Small intestine (tissue), 7 donors: ENCODE measurements around the gene INPP5D. TPM values are rescaled to one million over a fixed set of nuclear protein-coding genes. Genes with fewer than 3 reads are reported as not detected.

ENCODE experiments used
- DNase-seq, 2 donors: peaks; one replicate each; pipeline versions ENCODE4 v3.0.0 to v3.0.0-alpha.2; 2013
- FAIRE-seq: peaks from 2 replicates; lab custom pipeline; 2012; peaks lifted over from hg19 to GRCh38; lab: Jason Lieb, UNC
- H3K27ac ChIP-seq, 3 donors: one replicate each; pipeline ENCODE4 v1.5.1; 2013; ENCODE audit warnings: low read length in 2 of 3, mild to moderate bottlenecking in 2 of 3, control low read depth in 1 of 3, inconsistent platforms in 1 of 3, low read depth in 1 of 3, moderate library complexity in 1 of 3
- H3K27me3 ChIP-seq, 3 donors: one replicate each; pipeline ENCODE4 v1.6.1; 2013; ENCODE audit warnings: low read length in 3 of 3, inconsistent platforms in 1 of 3; ENCODE audit not compliant: control insufficient read depth in 3 of 3, insufficient read depth in 3 of 3
- H3K36me3 ChIP-seq, 3 donors: one replicate each; pipeline ENCODE4 v1.6.1; 2013; ENCODE audit warnings: low read length in 3 of 3, inconsistent platforms in 1 of 3, low read depth in 1 of 3, mild to moderate bottlenecking in 1 of 3, moderate library complexity in 1 of 3; ENCODE audit not compliant: control insufficient read depth in 3 of 3, insufficient read depth in 2 of 3
- H3K4me1 ChIP-seq, 3 donors: one replicate each; pipeline ENCODE4 v1.6.1; 2013; ENCODE audit warnings: low read length in 2 of 3, inconsistent platforms in 1 of 3, low read depth in 1 of 3, mild to moderate bottlenecking in 1 of 3, moderate library complexity in 1 of 3; ENCODE audit not compliant: control insufficient read depth in 3 of 3, insufficient read depth in 2 of 3
- H3K4me3 ChIP-seq, 3 donors: one replicate each; pipeline ENCODE4 v1.5.1; 2013; ENCODE audit warnings: low read length in 3 of 3, control low read depth in 1 of 3, inconsistent platforms in 1 of 3, low read depth in 1 of 3, mild to moderate bottlenecking in 1 of 3, moderate library complexity in 1 of 3
- H3K9me3 ChIP-seq, 2 donors: one replicate each; pipeline ENCODE4 v1.6.1; 2013; ENCODE audit warnings: low read depth in 1 of 2, low read length in 1 of 2; ENCODE audit not compliant: control insufficient read depth in 2 of 2, insufficient read depth in 1 of 2
- WGBS, 3 donors: extraction: QIAGEN DNeasy Blood & Tissue Kit; methylation state at CpG; one replicate each; pipeline ENCODE4 v1.1.7; 2013; 5-methylcytosine and 5-hydroxymethylcytosine counted together
- polyA plus RNA-seq, 4 donors: library from polyadenylated mRNA; stranded (reverse) in 3 of 4; unstranded in 1 of 4; fragments of 200-250 nt in 3 of 4; fragments of 120-200 nt in 1 of 4; gene quantifications; one replicate each; pipeline versions ENCODE4 v1.2.1 to v1.2.3, GENCODE V29; 2013
- donor health status: healthy with polysubstance abuse.
- donor health status: control.
- donor health status: control.
- donor health status: Bipolar disorder and iron deficiency.
- donor health status: healthy.

INPP5D gene
- polyA plus RNA-seq, 4 donors: 4.7 to 10.4 (median 6.9) TPM

DNA sequence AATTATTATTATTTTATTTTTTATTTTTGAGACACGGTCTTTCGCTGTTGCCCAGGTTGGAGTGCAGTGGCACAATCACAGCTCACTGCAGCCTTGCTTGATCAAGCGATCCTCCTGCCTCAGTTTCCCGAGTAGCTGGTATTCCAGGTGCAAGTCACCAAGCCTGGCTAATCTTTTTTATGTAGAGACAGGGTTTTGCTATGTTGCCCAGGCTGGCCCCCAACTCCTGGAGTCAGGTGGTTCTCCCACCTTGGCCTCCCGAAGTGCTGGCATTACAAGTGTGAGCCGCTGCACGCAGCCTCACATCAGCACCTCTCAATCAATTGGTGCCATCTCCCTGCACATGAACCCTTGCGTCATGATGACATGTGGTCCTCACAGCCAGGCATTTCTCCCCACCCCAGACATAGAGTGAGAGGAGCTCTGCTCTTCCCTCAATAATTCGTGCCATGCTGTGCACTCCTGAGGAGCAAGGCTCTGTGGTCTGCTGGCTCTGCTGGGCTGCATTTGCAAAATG lies 5.9 kb downstream of the INPP5D start:
- H3K4me3 ChIP-seq: no peak overlapping the region
- H3K27ac ChIP-seq: no peak overlapping the region
- no peaks in the 10 kb centered on the region for H3K9me3 ChIP-seq
- 88 to 98% (median 96%) methylated on average over 9 of the region's 9 CpGs for WGBS, 3 donors
- peaks cover 2 to 28% (median 14%) of the 10 kb centered on the region in 3 donors for H3K4me1 ChIP-seq
- H3K27me3 ChIP-seq: peaks cover 0 to 4% (median 0%) of the 10 kb centered on the region in 3 donors
- H3K36me3 ChIP-seq: peaks cover 0 to 5% (median 0%) of the 10 kb centered on the region in 3 donors
- FAIRE-seq (no peak), DNase-seq (no peak)

DNA sequence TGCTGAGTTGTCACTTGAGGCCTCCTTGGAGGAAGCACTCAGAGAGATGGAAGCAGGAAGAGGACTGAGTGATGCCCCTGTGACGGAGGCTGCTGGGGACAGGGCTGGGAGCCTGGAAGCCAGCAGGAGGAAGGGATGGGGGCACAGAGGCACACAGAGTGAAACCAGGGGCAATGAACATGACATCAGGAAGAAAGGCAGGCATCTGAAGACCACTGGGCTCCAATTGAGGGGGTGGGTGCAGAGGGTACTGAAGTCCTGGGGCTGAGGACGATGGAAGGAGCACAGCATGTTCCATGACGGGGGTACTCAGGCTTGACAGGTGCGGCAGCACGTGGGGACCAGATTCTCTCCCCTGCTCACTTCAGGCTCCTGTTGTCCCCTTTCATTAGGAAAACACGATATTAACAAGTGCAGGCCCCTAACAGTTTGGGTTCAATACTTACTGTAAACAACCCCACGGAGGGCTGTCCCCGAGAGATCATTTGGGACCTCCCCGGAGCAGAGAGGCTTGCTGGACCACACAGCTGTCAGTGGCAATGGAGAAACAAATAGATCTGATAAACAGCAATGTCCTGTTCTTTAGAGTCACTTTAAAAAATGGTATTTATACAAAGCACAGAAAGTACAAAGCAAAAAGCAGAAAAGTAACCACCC lies 8.7 kb downstream of the INPP5D start:
- H3K27ac ChIP-seq: no peak overlapping the region
- no peak for FAIRE-seq
- 60 to 87% (median 76%) methylated on average over 9 of the region's 9 CpGs for WGBS, 3 donors

DNA sequence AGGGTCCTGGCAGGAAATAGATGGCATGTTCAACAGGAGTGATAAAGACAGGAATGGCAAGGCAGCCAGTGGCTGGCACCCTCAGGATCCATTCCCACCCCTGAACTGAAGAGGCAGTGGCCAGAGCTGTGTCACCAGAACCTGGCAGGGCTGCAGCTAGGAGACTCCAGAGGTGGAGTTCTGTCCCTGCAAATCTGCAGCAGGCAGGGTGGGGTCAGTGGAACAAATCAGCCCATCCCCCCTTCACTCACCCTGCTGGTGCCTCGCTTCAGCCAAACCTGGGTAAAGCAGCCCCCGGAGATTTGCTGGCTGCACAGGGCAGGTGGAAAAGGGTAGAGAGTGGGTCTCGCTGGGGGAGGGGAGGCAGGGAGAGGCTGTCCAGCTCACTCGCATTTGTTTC lies 12.7 kb downstream of the INPP5D start:
- FAIRE-seq (no peak), DNase-seq (no peak)
- Histone ChIP-seq H3K27ac (no peak overlapping the region), H3K9me3 (peaks cover 0 to 5% of the 10 kb centered on the region in 2 donors), H3K36me3 (no peaks in the 10 kb centered on the region), H3K27me3 (peaks cover 0 to 4% (median 0%) of the 10 kb centered on the region in 3 donors), H3K4me1 (peaks cover 0 to 3% (median 0%) of the 10 kb centered on the region in 3 donors), H3K4me3 (no peak overlapping the region)
- WGBS, 3 donors: 67 to 77% (median 77%) methylated on average over 4 of the region's 4 CpGs

More for the DNA sequence above, 8.7 kb downstream of the INPP5D start:
- Histone ChIP-seq H3K4me1 (peaks cover 0 to 7% (median 0%) of the 10 kb centered on the region in 3 donors), H3K4me3 (no peak overlapping the region), H3K36me3 (peaks cover 0 to 3% (median 0%) of the 10 kb centered on the region in 3 donors), H3K9me3 (peaks cover 0 to 5% of the 10 kb centered on the region in 2 donors), H3K27me3 (peaks cover 0 to 4% (median 0%) of the 10 kb centered on the region in 3 donors)
- DNase-seq: no peak

DNA sequence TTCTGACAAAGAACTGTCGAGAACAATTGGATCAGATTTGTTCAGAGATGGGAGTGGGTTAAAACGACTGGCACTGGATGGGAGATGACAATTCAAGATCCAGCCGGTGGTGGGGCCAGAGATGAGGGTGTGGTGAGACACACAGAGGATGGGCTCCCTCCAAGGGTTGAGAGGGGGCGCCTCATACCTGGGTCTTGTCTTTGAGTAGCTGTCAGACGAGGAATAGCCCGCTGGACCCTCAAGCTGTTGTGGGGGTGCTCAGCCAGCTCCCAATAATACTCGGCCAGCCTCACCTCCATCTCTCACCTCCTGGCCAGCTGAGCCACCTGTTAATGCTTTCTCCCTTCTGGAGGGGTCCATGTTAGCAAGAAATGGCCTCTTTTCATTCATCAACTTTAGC lies 14.0 kb downstream of the INPP5D start:
- Histone ChIP-seq H3K27ac (no peak overlapping the region), H3K27me3 (peaks cover 0 to under 1% (median 0%) of the 10 kb centered on the region in 3 donors), H3K36me3 (no peaks in the 10 kb centered on the region), H3K4me3 (no peak overlapping the region), H3K4me1 (peaks cover 0 to 3% (median 0%) of the 10 kb centered on the region in 3 donors), H3K9me3 (peaks cover 0 to 5% of the 10 kb centered on the region in 2 donors)
- DNase-seq: no peak
- no peak for FAIRE-seq
- 74 to 78% (median 77%) methylated on average over 7 of the region's 7 CpGs for WGBS, 3 donors

- DNase-seq (no peak), FAIRE-seq (no peak)
- Histone ChIP-seq H3K4me1 (peaks cover 0 to 3% (median 0%) of the 10 kb centered on the region in 3 donors), H3K36me3 (no peaks in the 10 kb centered on the region), H3K27me3 (no peaks in the 10 kb centered on the region), H3K27ac (peak overlapping the region in 2 of 3 donors; percentile 9 to 85), H3K9me3 (peaks cover 0 to 5% of the 10 kb centered on the region in 2 donors), H3K4me3 (no peak overlapping the region)
- WGBS, 3 donors: 55 to 61% (median 61%) methylated on average over 6 of the region's 6 CpGs
Measured at GRCh38 chr2:233075141-233075965, 15.2 kb downstream of the INPP5D start.

GRCh38 chr2:233075966-233076339 lies 15.8 kb downstream of the INPP5D start:
- Histone ChIP-seq H3K4me3 (no peak overlapping the region), H3K9me3 (peaks cover 0 to 5% of the 10 kb centered on the region in 2 donors), H3K27ac (peak overlapping the region in 2 of 3 donors; percentile 9 to 85), H3K27me3 (no peaks in the 10 kb centered on the region), H3K4me1 (peaks cover 0 to 3% (median 0%) of the 10 kb centered on the region in 3 donors), H3K36me3 (no peaks in the 10 kb centered on the region)
- no peak for DNase-seq
- FAIRE-seq: no peak
- 26 to 51% (median 45%) methylated on average over 2 of the region's 2 CpGs for WGBS, 3 donors

GRCh38 chr2:233076749-233077148 lies 16.6 kb downstream of the INPP5D start:
- DNase-seq: no peak
- Histone ChIP-seq H3K4me3 (no peak overlapping the region), H3K4me1 (peaks cover 0 to 3% (median 0%) of the 10 kb centered on the region in 3 donors), H3K27me3 (no peaks in the 10 kb centered on the region), H3K27ac (no peak overlapping the region), H3K36me3 (no peaks in the 10 kb centered on the region), H3K9me3 (peaks cover 0 to 5% of the 10 kb centered on the region in 2 donors)
- WGBS, 3 donors: 50 to 64% (median 51%) methylated on average over 3 of the region's 3 CpGs
- no peak for FAIRE-seq

- peak overlapping the region in 2 of 3 donors; percentile 34 to 62 for H3K27ac ChIP-seq
- DNase-seq (no peak), FAIRE-seq (no peak)
- WGBS, 3 donors: 51 to 66% (median 53%) methylated on average over 10 of the region's 10 CpGs
- H3K27me3 ChIP-seq: no peaks in the 10 kb centered on the region
- no peak overlapping the region for H3K4me3 ChIP-seq
- peaks cover 0 to 2% (median 0%) of the 10 kb centered on the region in 3 donors for H3K36me3 ChIP-seq
- H3K9me3 ChIP-seq: no peaks in the 10 kb centered on the region
- H3K4me1 ChIP-seq: peaks cover 0 to 3% (median 0%) of the 10 kb centered on the region in 3 donors
Measured at GRCh38 chr2:233079473-233079877, 19.3 kb downstream of the INPP5D start.
